ENCODE measurements around the gene PDZD4.

PDZD4 gene

DNA sequence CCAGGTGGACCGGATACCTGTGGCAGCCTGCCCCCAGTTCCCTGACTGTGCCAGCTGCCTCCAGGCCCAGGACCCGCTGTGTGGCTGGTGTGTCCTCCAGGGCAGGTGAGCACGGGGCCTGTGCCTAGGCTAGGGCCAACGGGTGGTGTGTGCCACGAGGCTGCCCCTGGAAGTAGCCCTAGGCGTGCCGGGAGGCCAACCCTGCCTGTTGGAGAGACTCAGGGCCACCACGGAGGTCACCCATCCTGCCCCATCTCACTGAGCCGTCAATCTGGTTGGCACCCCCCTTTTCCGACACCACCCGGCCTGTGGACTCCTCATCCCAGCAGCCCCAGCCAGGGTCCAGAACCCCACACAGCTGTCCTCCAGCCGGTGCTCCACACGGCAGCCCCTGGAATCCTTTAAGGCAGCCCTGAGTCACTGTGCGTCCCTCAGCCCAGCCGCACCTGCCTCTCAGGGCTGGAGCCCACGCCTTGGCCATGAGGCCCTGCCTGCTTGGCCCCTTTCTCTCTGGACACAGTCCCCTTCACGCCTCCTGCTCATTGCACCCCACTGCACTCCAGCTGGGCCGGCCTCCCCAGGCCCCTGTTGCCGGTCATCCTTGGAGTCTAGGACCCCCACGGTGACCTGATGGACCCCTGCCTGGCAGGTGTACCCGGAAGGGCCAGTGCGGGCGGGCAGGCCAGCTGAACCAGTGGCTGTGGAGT lies 61.0 kb downstream of the PDZD4 start:
- no peaks in the 10 kb centered on the region for H3K79me2 ChIP-seq (ENCODE audit: low read length)
- no peak overlapping the region for H3K9ac ChIP-seq (ENCODE audit: low read length)
- no peak overlapping the region for H3K4me3 ChIP-seq (ENCODE audit: low read length)
- no peak overlapping the region for H3K4me2 ChIP-seq (ENCODE audit: low read depth, low read length)
- no peaks in the 10 kb centered on the region for H3F3A ChIP-seq (ENCODE audit: insufficient read depth, low read length)
- no peaks in the 10 kb centered on the region for H3K4me1 ChIP-seq (ENCODE audit: low read length)
- no peaks in the 10 kb centered on the region for H4K20me1 ChIP-seq (ENCODE audit: insufficient read depth, low read length)
- TF ChIP-seq EZH2 (optimal IDR thresholded peaks at IDR 0.05; ENCODE audit: low read depth, low read length): no peak
- TF ChIP-seq, protein P1, sequence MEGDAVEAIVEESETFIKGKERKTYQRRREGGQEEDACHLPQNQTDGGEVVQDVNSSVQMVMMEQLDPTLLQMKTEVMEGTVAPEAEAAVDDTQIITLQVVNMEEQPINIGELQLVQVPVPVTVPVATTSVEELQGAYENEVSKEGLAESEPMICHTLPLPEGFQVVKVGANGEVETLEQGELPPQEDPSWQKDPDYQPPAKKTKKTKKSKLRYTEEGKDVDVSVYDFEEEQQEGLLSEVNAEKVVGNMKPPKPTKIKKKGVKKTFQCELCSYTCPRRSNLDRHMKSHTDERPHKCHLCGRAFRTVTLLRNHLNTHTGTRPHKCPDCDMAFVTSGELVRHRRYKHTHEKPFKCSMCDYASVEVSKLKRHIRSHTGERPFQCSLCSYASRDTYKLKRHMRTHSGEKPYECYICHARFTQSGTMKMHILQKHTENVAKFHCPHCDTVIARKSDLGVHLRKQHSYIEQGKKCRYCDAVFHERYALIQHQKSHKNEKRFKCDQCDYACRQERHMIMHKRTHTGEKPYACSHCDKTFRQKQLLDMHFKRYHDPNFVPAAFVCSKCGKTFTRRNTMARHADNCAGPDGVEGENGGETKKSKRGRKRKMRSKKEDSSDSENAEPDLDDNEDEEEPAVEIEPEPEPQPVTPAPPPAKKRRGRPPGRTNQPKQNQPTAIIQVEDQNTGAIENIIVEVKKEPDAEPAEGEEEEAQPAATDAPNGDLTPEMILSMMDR (IDR thresholded peaks at IDR 0.05; ENCODE audit: low read length): no peak
- TF ChIP-seq EZH2phosphoT487 (IDR thresholded peaks at IDR 0.05; ENCODE audit: low read length): no peak
- DNase-seq: no peak
- H3K9me3 ChIP-seq (replicated peaks; ENCODE audit: insufficient read depth, low read length): no peaks in the 10 kb centered on the region
- no peak overlapping the region for H3K27ac ChIP-seq (ENCODE audit: low read length)
- H3K36me3 ChIP-seq (replicated peaks; ENCODE audit: insufficient read depth, low read length): no peaks in the 10 kb centered on the region
- peaks cover 25% of the 10 kb centered on the region for H3K27me3 ChIP-seq (replicated peaks; ENCODE audit: insufficient read depth, low read length)
- no peaks in the 10 kb centered on the region for H3K9me2 ChIP-seq (replicated peaks; ENCODE audit: insufficient read depth, low read length)
- H2AFZ ChIP-seq (ENCODE audit: low read length): no peak overlapping the region

DNA sequence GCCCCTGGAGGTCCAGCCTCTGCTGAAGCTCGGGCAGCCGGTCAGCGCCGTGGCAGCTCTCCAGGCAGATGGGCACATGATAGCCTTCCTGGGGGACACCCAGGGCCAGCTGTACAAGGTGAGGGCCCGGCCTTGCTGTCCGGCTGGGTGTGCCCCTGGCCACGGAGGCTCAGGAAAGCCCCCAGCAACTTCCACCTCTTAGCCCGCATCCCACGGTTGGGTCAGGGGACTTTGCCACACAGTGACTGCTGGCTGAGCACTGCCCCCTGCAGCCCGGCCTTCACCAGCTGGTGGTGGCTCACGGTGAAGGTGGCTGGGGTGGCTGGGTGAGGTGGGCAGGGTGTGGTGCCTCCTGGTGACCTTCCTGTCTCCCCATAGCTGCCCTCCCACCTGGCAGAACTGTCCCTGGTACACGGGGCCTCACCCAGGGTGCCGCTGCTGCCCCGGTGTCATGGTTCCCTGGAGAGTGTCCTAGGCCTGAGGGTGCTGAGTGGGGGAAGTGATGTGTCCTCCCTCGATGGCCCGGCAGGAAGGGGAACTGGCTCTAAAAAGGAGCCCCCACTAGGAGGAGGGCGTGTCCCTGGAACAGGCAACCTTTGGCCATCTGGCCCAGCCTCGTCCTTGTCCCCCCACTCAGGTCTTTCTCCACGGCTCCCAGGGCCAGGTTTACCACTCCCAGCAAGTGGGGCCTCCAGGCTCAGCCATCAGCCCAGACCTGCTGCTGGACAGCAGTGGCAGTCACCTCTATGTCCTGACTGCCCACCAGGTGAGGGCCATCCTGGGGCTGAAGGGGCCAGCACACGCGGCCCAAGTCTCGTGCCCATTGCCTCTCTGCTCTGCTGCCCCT lies 61.8 kb downstream of the PDZD4 start:
- Histone ChIP-seq H3K9me3 (replicated peaks; ENCODE audit: insufficient read depth, low read length) (no peaks in the 10 kb centered on the region), H3K4me2 (ENCODE audit: low read depth, low read length) (no peak overlapping the region)

DNA sequence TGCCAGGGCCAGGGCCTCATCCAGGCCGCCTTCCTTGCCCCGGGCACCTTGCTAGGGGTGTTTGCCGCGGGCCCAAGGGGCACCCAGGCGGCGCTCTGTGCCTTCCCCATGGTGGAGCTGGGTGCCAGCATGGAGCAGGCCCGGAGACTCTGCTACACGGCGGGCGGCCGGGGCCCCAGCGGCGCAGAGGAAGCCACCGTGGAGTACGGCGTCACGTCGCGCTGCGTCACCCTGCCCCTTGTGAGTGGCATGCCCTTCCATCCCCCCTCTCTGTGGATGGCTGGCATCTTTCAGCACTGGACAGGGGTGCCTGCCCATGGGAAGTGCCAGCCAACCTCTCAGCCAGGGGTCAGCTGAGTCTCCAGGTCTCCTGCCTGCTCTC lies 62.7 kb downstream of the PDZD4 start:
- no peaks in the 10 kb centered on the region for H3K36me3 ChIP-seq (replicated peaks; ENCODE audit: insufficient read depth, low read length)
- H3K4me1 ChIP-seq (ENCODE audit: low read length): no peaks in the 10 kb centered on the region
- H3K27ac ChIP-seq (ENCODE audit: low read length): no peak overlapping the region
- TF ChIP-seq, protein P1 (IDR thresholded peaks at IDR 0.05; ENCODE audit: low read length): no peak
- TF ChIP-seq EZH2 (optimal IDR thresholded peaks at IDR 0.05; ENCODE audit: low read depth, low read length) (no peak), EZH2phosphoT487 (IDR thresholded peaks at IDR 0.05; ENCODE audit: low read length) (no peak)
- no peaks in the 10 kb centered on the region for H3K79me2 ChIP-seq (ENCODE audit: low read length)
- no peak overlapping the region for H3K4me3 ChIP-seq (ENCODE audit: low read length)
- H2AFZ ChIP-seq (ENCODE audit: low read length): no peak overlapping the region
- H3K27me3 ChIP-seq (replicated peaks; ENCODE audit: insufficient read depth, low read length): peaks cover 25% of the 10 kb centered on the region
- no peaks in the 10 kb centered on the region for H3F3A ChIP-seq (ENCODE audit: insufficient read depth, low read length)
- DNase-seq: no peak
- H4K20me1 ChIP-seq (ENCODE audit: insufficient read depth, low read length): no peaks in the 10 kb centered on the region
- no peak overlapping the region for H3K9ac ChIP-seq (ENCODE audit: low read length)
- no peaks in the 10 kb centered on the region for H3K9me3 ChIP-seq (replicated peaks; ENCODE audit: insufficient read depth, low read length)
- no peaks in the 10 kb centered on the region for H3K9me2 ChIP-seq (replicated peaks; ENCODE audit: insufficient read depth, low read length)
- H3K4me2 ChIP-seq (ENCODE audit: low read depth, low read length): no peak overlapping the region

More for the DNA sequence above, 61.8 kb downstream of the PDZD4 start:
- no peaks in the 10 kb centered on the region for H3K9me2 ChIP-seq (replicated peaks; ENCODE audit: insufficient read depth, low read length)
- TF ChIP-seq, protein P1 (IDR thresholded peaks at IDR 0.05; ENCODE audit: low read length): no peak
- TF ChIP-seq EZH2phosphoT487 (IDR thresholded peaks at IDR 0.05; ENCODE audit: low read length) (no peak), EZH2 (optimal IDR thresholded peaks at IDR 0.05; ENCODE audit: low read depth, low read length) (no peak)
- no peak for DNase-seq
- H3K27ac ChIP-seq (ENCODE audit: low read length): no peak overlapping the region
- no peaks in the 10 kb centered on the region for H3K4me1 ChIP-seq (ENCODE audit: low read length)
- no peaks in the 10 kb centered on the region for H3F3A ChIP-seq (ENCODE audit: insufficient read depth, low read length)
- no peak overlapping the region for H3K4me3 ChIP-seq (ENCODE audit: low read length)
- peaks cover 25% of the 10 kb centered on the region for H3K27me3 ChIP-seq (replicated peaks; ENCODE audit: insufficient read depth, low read length)
- H4K20me1 ChIP-seq (ENCODE audit: insufficient read depth, low read length): no peaks in the 10 kb centered on the region
- no peaks in the 10 kb centered on the region for H3K36me3 ChIP-seq (replicated peaks; ENCODE audit: insufficient read depth, low read length)
- no peak overlapping the region for H2AFZ ChIP-seq (ENCODE audit: low read length)
- H3K9ac ChIP-seq (ENCODE audit: low read length): no peak overlapping the region
- no peaks in the 10 kb centered on the region for H3K79me2 ChIP-seq (ENCODE audit: low read length)
